ENCODE data around the gene THBS2.
"Not testable (repeated sequence)": the region's sequence is repeated elsewhere in the genome, so short reads cannot be mapped to it uniquely, and the experiment has no call there.

- not testable (repeated sequence) for TF ChIP-seq CTCF (conservative IDR thresholded peaks at IDR 0.05); EZH2 (IDR thresholded peaks at IDR 0.05; ENCODE audit: low read depth)
Measured at GRCh38 chr6:169179831-169180230, 73.8 kb downstream of the THBS2 start.
